Coronary artery (tissue), 2 donors: Measurements from ENCODE around the gene FAM184A.

Experiments used
- DNase-seq: peaks from one replicate; pipeline ENCODE4 v3.0.0-alpha.2; 2017; ENCODE audit warnings: low spot score
- H3K27ac ChIP-seq, 2 donors: fragments of 200-600 bp; sonication (generic); one replicate each; pipeline ENCODE4 v1.5.1; 2016 to 2019
- H3K4me3 ChIP-seq: fragments of 200-600 bp; sonication (generic); 2 replicates; pipeline ENCODE4 v1.5.1; 2016; ENCODE audit warnings: mild to moderate bottlenecking, moderate library complexity
- TF ChIP-seq, protein P1 (sequence below): fragments of 200-600 bp; sonication (generic); IDR thresholded peaks from one replicate; pipeline ENCODE4 v1.5.1; 2019; ENCODE audit warnings: antibody characterized with exemption

The FAM184A gene

GRCh38 chr6:118967239-118967638 is 111.2 kb downstream of the FAM184A start:
- TF ChIP-seq, protein P1, sequence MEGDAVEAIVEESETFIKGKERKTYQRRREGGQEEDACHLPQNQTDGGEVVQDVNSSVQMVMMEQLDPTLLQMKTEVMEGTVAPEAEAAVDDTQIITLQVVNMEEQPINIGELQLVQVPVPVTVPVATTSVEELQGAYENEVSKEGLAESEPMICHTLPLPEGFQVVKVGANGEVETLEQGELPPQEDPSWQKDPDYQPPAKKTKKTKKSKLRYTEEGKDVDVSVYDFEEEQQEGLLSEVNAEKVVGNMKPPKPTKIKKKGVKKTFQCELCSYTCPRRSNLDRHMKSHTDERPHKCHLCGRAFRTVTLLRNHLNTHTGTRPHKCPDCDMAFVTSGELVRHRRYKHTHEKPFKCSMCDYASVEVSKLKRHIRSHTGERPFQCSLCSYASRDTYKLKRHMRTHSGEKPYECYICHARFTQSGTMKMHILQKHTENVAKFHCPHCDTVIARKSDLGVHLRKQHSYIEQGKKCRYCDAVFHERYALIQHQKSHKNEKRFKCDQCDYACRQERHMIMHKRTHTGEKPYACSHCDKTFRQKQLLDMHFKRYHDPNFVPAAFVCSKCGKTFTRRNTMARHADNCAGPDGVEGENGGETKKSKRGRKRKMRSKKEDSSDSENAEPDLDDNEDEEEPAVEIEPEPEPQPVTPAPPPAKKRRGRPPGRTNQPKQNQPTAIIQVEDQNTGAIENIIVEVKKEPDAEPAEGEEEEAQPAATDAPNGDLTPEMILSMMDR, result no peak
- DNase-seq, result no peak
- H3K27ac ChIP-seq, result no peak overlapping the region
- H3K4me3 ChIP-seq, result no peak overlapping the region

GRCh38 chr6:118965843-118966370 is 112.6 kb downstream of the FAM184A start:
- H3K27ac ChIP-seq, result no peak overlapping the region
- TF ChIP-seq, protein P1, result no peak
- H3K4me3 ChIP-seq, result no peak overlapping the region
- no peak for DNase-seq

- TF ChIP-seq, protein P1, result no peak
- no peak for DNase-seq
- Histone ChIP-seq H3K27ac (no peak overlapping the region), H3K4me3 (no peak overlapping the region)
Measured at GRCh38 chr6:118965371-118965770, 113.1 kb downstream of the FAM184A start.

- no peak overlapping the region for H3K27ac ChIP-seq
- no peak overlapping the region for H3K4me3 ChIP-seq
- TF ChIP-seq, protein P1, result no peak
- no peak for DNase-seq
Measured at GRCh38 chr6:118963003-118963402, 115.5 kb downstream of the FAM184A start.

DNA sequence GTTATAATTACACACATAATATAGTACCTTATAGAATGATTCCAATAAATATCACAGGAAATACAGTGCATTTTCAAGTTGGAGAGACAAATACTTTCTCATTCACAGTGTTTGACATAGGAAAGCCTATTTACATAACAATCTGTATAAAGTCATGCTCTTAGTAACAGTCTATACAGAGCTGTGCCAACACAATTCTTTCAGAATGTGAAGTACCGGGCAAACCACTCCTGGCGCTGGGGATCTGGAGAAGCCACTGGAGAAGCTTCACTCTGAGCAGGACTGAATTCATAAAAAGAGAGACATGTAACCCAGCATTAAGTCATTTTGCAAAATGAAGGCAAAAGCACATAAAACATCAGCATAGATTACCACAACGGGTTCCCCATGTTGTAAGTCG is 118.6 kb downstream of the FAM184A start:
- Histone ChIP-seq H3K4me3 (no peak overlapping the region), H3K27ac (no peak overlapping the region)
- no peak for DNase-seq
- TF ChIP-seq, protein P1, result no peak

GRCh38 chr6:118953391-118953790 is 125.1 kb downstream of the FAM184A start:
- no peak for DNase-seq
- Histone ChIP-seq H3K4me3 (no peak overlapping the region), H3K27ac (no peak overlapping the region)
- TF ChIP-seq, protein P1, result no peak

DNA sequence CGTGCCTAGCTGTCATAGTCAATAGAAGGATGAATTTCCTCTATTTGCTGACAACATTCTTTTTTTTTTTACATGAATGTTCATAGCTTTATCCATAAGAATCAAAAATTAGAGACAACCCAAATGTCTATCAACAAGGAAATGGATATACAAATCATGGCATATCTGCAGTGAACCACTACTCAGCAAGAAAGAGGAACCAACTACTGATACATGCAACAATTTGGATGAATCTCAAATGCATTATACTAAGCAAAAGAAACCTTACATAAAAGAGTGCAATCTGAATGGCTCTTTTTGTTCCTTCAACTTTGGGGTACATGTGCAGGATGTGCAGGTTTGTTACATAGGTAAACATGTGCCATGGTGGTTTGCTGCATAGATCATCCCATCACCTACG is 125.8 kb downstream of the FAM184A start:
- DNase-seq, result no peak
- no peak overlapping the region for H3K27ac ChIP-seq
- no peak overlapping the region for H3K4me3 ChIP-seq
- TF ChIP-seq, protein P1, result no peak
